DND-41 (cell line): ENCODE results near the gene OR2W3.

Experiments
- ATAC-seq: fragments of 200-7000 bp; cut with Tn5 transposase; 3 replicates; pipeline ENCODE4 v1.9.1; 2021; ENCODE audit warnings: low read depth; ENCODE audit not compliant: insufficient read depth
- DNase-seq: peaks from one replicate; pipeline ENCODE4 v3.0.0-alpha.2; 2020
- H2AFZ ChIP-seq: 2 replicates; pipeline ENCODE4 v1.6.0; 2012; ENCODE audit warnings: low read depth, low read length
- H3K27ac ChIP-seq: 2 replicates; pipeline ENCODE4 v1.5.1; 2012; ENCODE audit warnings: low read length, inconsistent platforms
- H3K27me3 ChIP-seq: fragments of 200-600 bp; sonication (generic); 2 replicates; pipeline ENCODE4 v1.6.0; 2012; ENCODE audit warnings: low read length, mild to moderate bottlenecking, inconsistent platforms; ENCODE audit not compliant: insufficient read depth, poor library complexity
- H3K36me3 ChIP-seq: 2 replicates; pipeline ENCODE4 v1.5.1; 2012; ENCODE audit warnings: low read length, inconsistent platforms; ENCODE audit not compliant: insufficient read depth
- H3K4me1 ChIP-seq: 2 replicates; pipeline ENCODE4 v1.5.1; 2012; ENCODE audit warnings: mild to moderate bottlenecking, low read length; ENCODE audit not compliant: insufficient read depth
- H3K4me2 ChIP-seq: 2 replicates; pipeline ENCODE4 v1.6.0; 2012; ENCODE audit warnings: mild to moderate bottlenecking, moderate library complexity, low read length, inconsistent platforms; ENCODE audit not compliant: insufficient read depth
- H3K4me3 ChIP-seq, 2 experiments: fragments of 200-600 bp in 1 of 2; shearing (Covaris generic) in 1 of 2; 2 replicates each; pipeline ENCODE4 v1.5.1; 2012 to 2016; ENCODE audit warnings: inconsistent platforms in 2 of 2, low read length in 2 of 2, mild to moderate bottlenecking in 2 of 2, low read depth in 1 of 2, moderate library complexity in 1 of 2
- H3K79me2 ChIP-seq: 2 replicates; pipeline ENCODE4 v1.6.0; 2012; ENCODE audit warnings: low read length, inconsistent platforms; ENCODE audit not compliant: insufficient read depth
- H3K9ac ChIP-seq: 2 replicates; pipeline ENCODE4 v1.6.0; 2012; ENCODE audit warnings: low read depth, mild to moderate bottlenecking, inconsistent platforms, low read length, moderate library complexity
- H3K9me3 ChIP-seq: 2 replicates; pipeline ENCODE4 v1.5.1; 2012; ENCODE audit warnings: low read length, moderate library complexity, mild to moderate bottlenecking, inconsistent platforms; ENCODE audit not compliant: insufficient read depth, severe bottlenecking
- H4K20me1 ChIP-seq: 2 replicates; pipeline ENCODE4 v1.6.0; 2012; ENCODE audit warnings: low read length; ENCODE audit not compliant: insufficient read depth
- EZH2 ChIP-seq: IDR thresholded peaks from 3 replicates; pipeline ENCODE4 v1.6.1; 2012; ENCODE audit warnings: borderline replicate concordance, low read depth, mild to moderate bottlenecking, moderate library complexity, low read length, inconsistent platforms; ENCODE audit not compliant: severe bottlenecking
- TF ChIP-seq, protein P1 (sequence below): IDR thresholded peaks from 2 replicates; pipeline ENCODE4 v1.5.1; 2012; ENCODE audit warnings: borderline replicate concordance, low read length, moderate library complexity, mild to moderate bottlenecking; ENCODE audit not compliant: poor library complexity, severe bottlenecking; ENCODE audit errors: extremely low read depth

OR2W3 gene

DNA sequence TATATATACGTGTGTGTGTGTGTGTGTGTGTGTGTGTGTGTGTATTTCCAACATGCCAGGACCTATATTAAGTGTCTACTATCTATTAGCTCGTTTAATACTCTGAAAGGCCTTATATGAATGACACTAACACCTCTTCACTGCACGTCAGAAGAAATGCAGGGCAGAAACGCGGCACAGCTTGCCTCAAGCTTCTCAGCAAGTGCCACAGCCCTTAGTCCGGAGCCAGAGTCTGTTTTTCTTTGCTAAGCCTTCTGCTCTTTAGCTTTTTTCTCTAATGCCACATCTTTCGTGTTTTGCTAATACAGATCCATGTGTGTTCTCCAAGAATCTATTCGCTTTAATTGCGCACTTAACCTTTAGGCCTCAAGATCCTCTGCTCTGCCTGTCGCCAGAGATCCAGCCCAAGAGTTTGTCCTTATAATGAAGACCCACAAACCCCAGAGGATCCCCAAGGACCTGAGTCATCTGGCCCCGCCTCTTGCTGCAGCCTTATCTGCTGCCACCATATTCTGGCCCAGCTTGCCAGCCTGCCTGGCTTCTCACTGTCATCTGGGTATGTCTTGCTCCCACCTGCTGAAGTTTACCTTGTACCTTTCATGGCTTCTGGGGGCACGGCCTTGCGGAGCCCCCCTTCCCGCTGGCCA lies 40.4 kb upstream of the OR2W3 start:
- H3K4me2 ChIP-seq: no peak overlapping the region

GRCh38 chr1:247855911-247856310 lies 39.5 kb upstream of the OR2W3 start:
- DNase-seq: no peak
- no peak overlapping the region for H3K4me2 ChIP-seq
- no peak overlapping the region for H2AFZ ChIP-seq
- TF ChIP-seq EZH2: no peak
- TF ChIP-seq, protein P1, sequence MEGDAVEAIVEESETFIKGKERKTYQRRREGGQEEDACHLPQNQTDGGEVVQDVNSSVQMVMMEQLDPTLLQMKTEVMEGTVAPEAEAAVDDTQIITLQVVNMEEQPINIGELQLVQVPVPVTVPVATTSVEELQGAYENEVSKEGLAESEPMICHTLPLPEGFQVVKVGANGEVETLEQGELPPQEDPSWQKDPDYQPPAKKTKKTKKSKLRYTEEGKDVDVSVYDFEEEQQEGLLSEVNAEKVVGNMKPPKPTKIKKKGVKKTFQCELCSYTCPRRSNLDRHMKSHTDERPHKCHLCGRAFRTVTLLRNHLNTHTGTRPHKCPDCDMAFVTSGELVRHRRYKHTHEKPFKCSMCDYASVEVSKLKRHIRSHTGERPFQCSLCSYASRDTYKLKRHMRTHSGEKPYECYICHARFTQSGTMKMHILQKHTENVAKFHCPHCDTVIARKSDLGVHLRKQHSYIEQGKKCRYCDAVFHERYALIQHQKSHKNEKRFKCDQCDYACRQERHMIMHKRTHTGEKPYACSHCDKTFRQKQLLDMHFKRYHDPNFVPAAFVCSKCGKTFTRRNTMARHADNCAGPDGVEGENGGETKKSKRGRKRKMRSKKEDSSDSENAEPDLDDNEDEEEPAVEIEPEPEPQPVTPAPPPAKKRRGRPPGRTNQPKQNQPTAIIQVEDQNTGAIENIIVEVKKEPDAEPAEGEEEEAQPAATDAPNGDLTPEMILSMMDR: no peak
- no peak for ATAC-seq
- no peaks in the 10 kb centered on the region for H4K20me1 ChIP-seq
- no peaks in the 10 kb centered on the region for H3K4me1 ChIP-seq
- no peak overlapping the region for H3K27ac ChIP-seq
- no peaks in the 10 kb centered on the region for H3K9me3 ChIP-seq
- no peaks in the 10 kb centered on the region for H3K36me3 ChIP-seq
- H3K27me3 ChIP-seq: peaks cover 2% of the 10 kb centered on the region
- H3K9ac ChIP-seq: no peak overlapping the region
- no peaks in the 10 kb centered on the region for H3K79me2 ChIP-seq
- H3K4me3 ChIP-seq: no peak overlapping the region

More for the DNA sequence above, 40.4 kb upstream of the OR2W3 start:
- no peak overlapping the region for H2AFZ ChIP-seq
- H3K9ac ChIP-seq: no peak overlapping the region
- TF ChIP-seq, protein P1: no peak
- no peak for TF ChIP-seq EZH2
- H3K4me3 ChIP-seq: no peak overlapping the region
- H4K20me1 ChIP-seq: no peaks in the 10 kb centered on the region
- ATAC-seq: no peak
- H3K4me1 ChIP-seq: no peaks in the 10 kb centered on the region
- no peak for DNase-seq
- no peak overlapping the region for H3K27ac ChIP-seq
- no peaks in the 10 kb centered on the region for H3K79me2 ChIP-seq
- peaks cover 2% of the 10 kb centered on the region for H3K27me3 ChIP-seq
- no peaks in the 10 kb centered on the region for H3K36me3 ChIP-seq
- no peaks in the 10 kb centered on the region for H3K9me3 ChIP-seq

GRCh38 chr1:247857069-247857984 lies 38.1 kb upstream of the OR2W3 start, which contains the start of gene TRIM58:
Gene TRIM58 (plus strand): TSS chr1:247857187. CDS start chr1:247857247, 60 bp downstream.
- DNase-seq (no peak), ATAC-seq (no peak)
- Histone ChIP-seq H3K36me3 (no peaks in the 10 kb centered on the region), H2AFZ (no peak within 1 kb of the TSS), H3K4me1 (no peaks in the 10 kb centered on the region), H4K20me1 (no peaks in the 10 kb centered on the region), H3K4me2 (no peak within 1 kb of the TSS), H3K79me2 (no peaks in the 10 kb centered on the region), H3K27me3 (no peaks in the 10 kb centered on the region), H3K4me3 (no peak within 1 kb of the TSS), H3K9me3 (no peaks in the 10 kb centered on the region), H3K27ac (no peak within 1 kb of the TSS), H3K9ac (no peak within 1 kb of the TSS)
- TF ChIP-seq EZH2: no peak
- TF ChIP-seq, protein P1: no peak
